B cell (primary cell): ENCODE results near the gene KSR1. TPM values are rescaled to one million over a fixed set of nuclear protein-coding genes. Genes with fewer than 3 reads are reported as not detected.
"Not testable (repeated sequence)": the region's sequence is repeated elsewhere in the genome, so short reads cannot be mapped to it uniquely, and the experiment has no call there.

ENCODE experiments used
- ATAC-seq: fragments of 200-7000 bp; cut with Tn5 transposase; one replicate; pipeline ENCODE4 v1.10.0; 2021; ENCODE audit warnings: low read depth, mild to moderate bottlenecking, moderate number of reproducible peaks, moderate library complexity
- CTCF ChIA-PET: fragments of 350-600 bp; sonication (Branson Sonifier 250); formaldehyde crosslinking; loops from one replicate; lab custom pipeline; 2021; ENCODE audit warnings: antibody characterized with exemption, inconsistent platforms; lab: Charles Lee
- POLR2A ChIA-PET: fragments of 350-600 bp; sonication (Branson Sonifier 250); formaldehyde crosslinking; loops from one replicate; lab custom pipeline; 2021; ENCODE audit warnings: antibody characterized with exemption; lab: Charles Lee
- DNase-seq: peaks from one replicate; pipeline ENCODE4 v3.0.0; 2013
- H2AFZ ChIP-seq: 2 replicates; pipeline ENCODE4 v1.6.1; 2012; ENCODE audit warnings: mild to moderate bottlenecking, low read depth, low read length; ENCODE audit not compliant: insufficient read depth, poor library complexity, severe bottlenecking
- H3K27ac ChIP-seq, 2 donors: 1 replicate in 1 of 2; 2 replicates in 1 of 2; pipeline ENCODE4 v1.5.1; 2012 to 2013; ENCODE audit warnings: low read length in 2 of 2, mild to moderate bottlenecking in 2 of 2, moderate library complexity in 1 of 2
- H3K27me3 ChIP-seq, 4 experiments: fragments of 200-600 bp in 1 of 4; sonication (generic) in 1 of 4; replicated peaks in 1 of 4; 1 replicate in 2 of 4; 2 replicates in 2 of 4; pipeline versions ENCODE4 v1.6.1 to v1.7.0; 2013 to 2016; ENCODE audit warnings: low read length in 3 of 4, mild to moderate bottlenecking in 2 of 4, mixed read lengths in 1 of 4, moderate library complexity in 1 of 4; ENCODE audit not compliant: insufficient read depth in 4 of 4, control insufficient read depth in 3 of 4; ENCODE audit errors: control extremely low read depth in 1 of 4
- H3K36me3 ChIP-seq, 2 experiments: replicated peaks in 1 of 2; 1 replicate in 1 of 2; 2 replicates in 1 of 2; pipeline versions ENCODE4 v1.6.1 to v1.7.1; 2013; ENCODE audit warnings: low read length in 1 of 2; ENCODE audit not compliant: insufficient read depth in 2 of 2, control insufficient read depth in 1 of 2; ENCODE audit errors: control extremely low read depth in 1 of 2, extremely low read depth in 1 of 2
- H3K4me1 ChIP-seq, 2 donors: fragments of 200-600 bp in 1 of 2; sonication (generic) in 1 of 2; 1 replicate in 1 of 2; 2 replicates in 1 of 2; pipeline versions ENCODE4 v1.5.1 to v1.6.1; 2013 to 2017; ENCODE audit warnings: low read length in 2 of 2; ENCODE audit not compliant: control insufficient read depth in 2 of 2, insufficient read depth in 2 of 2
- H3K4me2 ChIP-seq: replicated peaks from 2 replicates; pipeline ENCODE3; 2012; ENCODE audit warnings: mild to moderate bottlenecking, low read depth, low read length; ENCODE audit not compliant: poor library complexity, severe bottlenecking
- H3K4me3 ChIP-seq, 5 experiments: fragments of 200-600 bp in 1 of 5; sonication (generic) in 1 of 5; 1 replicate in 3 of 5; 2 replicates in 2 of 5; pipeline versions ENCODE4 v1.5.1 to v1.7.0; 2011 to 2016; ENCODE audit warnings: low read length in 4 of 5, mild to moderate bottlenecking in 4 of 5, low read depth in 2 of 5, control low read depth in 1 of 5, moderate library complexity in 1 of 5; ENCODE audit not compliant: insufficient read depth in 1 of 5; ENCODE audit errors: control extremely low read depth in 1 of 5, extremely low read depth in 1 of 5
- H3K79me2 ChIP-seq: fragments of 200-600 bp; sonication (generic); one replicate; pipeline ENCODE4 v1.6.0; 2016; ENCODE audit warnings: low read length; ENCODE audit not compliant: control insufficient read depth, insufficient read depth
- H3K9ac ChIP-seq: fragments of 200-600 bp; sonication (generic); 2 replicates; pipeline ENCODE4 v1.6.1; 2017; ENCODE audit warnings: mild to moderate bottlenecking, low read length, moderate library complexity
- H3K9me3 ChIP-seq, 3 donors: one replicate each; pipeline versions ENCODE4 v1.6.1 to v1.7.1; 2013; ENCODE audit warnings: low read length in 2 of 3; ENCODE audit not compliant: control insufficient read depth in 2 of 3, insufficient read depth in 1 of 3; ENCODE audit errors: control extremely low read depth in 1 of 3
- H4K20me1 ChIP-seq: 2 replicates; pipeline ENCODE4 v1.6.0; 2012; ENCODE audit warnings: mild to moderate bottlenecking, low read length; ENCODE audit not compliant: insufficient read depth, control insufficient read depth, poor library complexity, severe bottlenecking
- H3K27ac Mint-ChIP-seq: one replicate; pipeline ENCODE4 v1.8.0; 2021; ENCODE audit warnings: mixed read lengths
- H3K27me3 Mint-ChIP-seq: one replicate; pipeline ENCODE4 v1.8.0; 2021; ENCODE audit warnings: mixed read lengths
- H3K4me1 Mint-ChIP-seq: one replicate; pipeline ENCODE4 v1.8.0; 2021; ENCODE audit warnings: mixed read lengths
- H3K4me3 Mint-ChIP-seq: one replicate; pipeline ENCODE4 v1.8.0; 2021; ENCODE audit warnings: mixed read lengths
- H3K9me3 Mint-ChIP-seq: one replicate; pipeline ENCODE4 v1.8.0; 2022; ENCODE audit warnings: mixed read lengths; ENCODE audit not compliant: insufficient read depth
- CTCF ChIP-seq: fragments of 200-600 bp; IDR thresholded peaks from one replicate; pipeline ENCODE4 v1.8.0; 2022; ENCODE audit warnings: antibody characterized with exemption, mild to moderate bottlenecking
- EZH2 ChIP-seq: IDR thresholded peaks from 2 replicates; pipeline ENCODE4 v1.6.1; 2012; ENCODE audit warnings: borderline replicate concordance, low read depth, mild to moderate bottlenecking, moderate library complexity, low read length; ENCODE audit not compliant: insufficient read depth, poor library complexity, severe bottlenecking
- WGBS: methylation state at CpG from one replicate; pipeline ENCODE4 v1.1.5; 2013; ENCODE audit warnings: missing lambda C conversion rate; ENCODE audit not compliant: insufficient coverage; 5-methylcytosine and 5-hydroxymethylcytosine counted together
- intact Hi-C: fragments of 100-400 bp; cut with micrococcal nuclease; formaldehyde crosslinking; loops from one replicate; pipeline ENCODE4 v1.10.0; 2022
- polyA plus RNA-seq: library from polyadenylated mRNA; depleted of rRNA; stranded (reverse); fragments of >200 nt; gene quantifications from 2 replicates; pipeline ENCODE4 v1.2.3, GENCODE V29; 2012
- total RNA-seq, 2 donors: library from RNA; stranded (reverse); fragments of 120-200 nt in 1 of 2; gene quantifications; 1 replicate in 1 of 2; 2 replicates in 1 of 2; pipeline versions ENCODE4 v1.2.3 to v1.2.4, GENCODE V29; 2013 to 2022

KSR1 gene
- total and polyA plus RNA-seq, 2 donors (not counting 1 experiment from before 2014, with no cell fraction given): 27.5 to 85.6 TPM

GRCh38 chr17:27664606-27664965 lies 208.3 kb downstream of the KSR1 start:
- Mint-ChIP-seq H3K4me1 (no peaks in the 10 kb centered on the region), H3K4me3 (no peak overlapping the region), H3K27ac (no peak overlapping the region), H3K27me3 (no peaks in the 10 kb centered on the region), H3K9me3 (no peaks in the 10 kb centered on the region)
- H3K27me3 ChIP-seq: no peaks in the 10 kb centered on the region
- no peaks in the 10 kb centered on the region for H3K36me3 ChIP-seq
- no peak overlapping the region for H3K9ac ChIP-seq
- no peak overlapping the region for H3K27ac ChIP-seq
- H3K9me3 ChIP-seq: no peaks in the 10 kb centered on the region
- TF ChIP-seq CTCF (no peak), EZH2 (no peak)
- intact Hi-C loops: no loop called here
- DNase-seq (no peak), ATAC-seq (no peak)
- H4K20me1 ChIP-seq: no peaks in the 10 kb centered on the region
- POLR2A ChIA-PET: no interaction called here
- no peaks in the 10 kb centered on the region for H3K4me1 ChIP-seq
- H3K4me3 ChIP-seq: no peak overlapping the region
- H3K79me2 ChIP-seq: no peaks in the 10 kb centered on the region
- H2AFZ ChIP-seq: no peak overlapping the region
- no peak overlapping the region for H3K4me2 ChIP-seq
- WGBS: 100% methylated on average over 1 of the region's 2 CpGs
- CTCF ChIA-PET: interaction anchor here (1.0 to 1.2 kb wide), 2 partner anchors 10 to 14 kb away, joined by 4 to 5 read pairs; no protein-coding TSS in a partner anchor

GRCh38 chr17:27665549-27665948 lies 209.3 kb downstream of the KSR1 start:
- intact Hi-C loops: no loop called here
- TF ChIP-seq EZH2 (no peak), CTCF (no peak)
- DNase-seq (no peak), ATAC-seq (no peak)
- ChIA-PET POLR2A (no interaction called here), CTCF (interaction anchor here (1.8 kb wide), 1 partner anchor 10 kb away, joined by 11 read pairs; no protein-coding TSS in a partner anchor)
- Mint-ChIP-seq H3K27me3 (peaks cover 3% of the 10 kb centered on the region), H3K9me3 (no peaks in the 10 kb centered on the region), H3K4me1 (no peaks in the 10 kb centered on the region), H3K27ac (no peak overlapping the region), H3K4me3 (no peak overlapping the region)
- H4K20me1 ChIP-seq: no peaks in the 10 kb centered on the region
- H2AFZ ChIP-seq: no peak overlapping the region
- 100% methylated on average over 2 of the region's 4 CpGs for WGBS
- H3K4me2 ChIP-seq: no peak overlapping the region
- no peak overlapping the region for H3K27ac ChIP-seq
- no peaks in the 10 kb centered on the region for H3K79me2 ChIP-seq
- no peaks in the 10 kb centered on the region for H3K9me3 ChIP-seq
- H3K9ac ChIP-seq: no peak overlapping the region
- no peaks in the 10 kb centered on the region for H3K4me1 ChIP-seq
- H3K4me3 ChIP-seq: no peak overlapping the region
- H3K27me3 ChIP-seq: no peaks in the 10 kb centered on the region
- no peaks in the 10 kb centered on the region for H3K36me3 ChIP-seq

GRCh38 chr17:27666270-27666669 lies 210.0 kb downstream of the KSR1 start:
- H4K20me1 ChIP-seq, H3K4me1 Mint-ChIP-seq, DNase-seq, H3K4me3 ChIP-seq, H3K27me3 Mint-ChIP-seq, H3K4me3 Mint-ChIP-seq, H3K9ac ChIP-seq, H3K9me3 ChIP-seq, H3K4me2 ChIP-seq, H3K27ac ChIP-seq, H3K79me2 ChIP-seq, ATAC-seq, H2AFZ ChIP-seq, H3K27ac Mint-ChIP-seq, H3K27me3 ChIP-seq, H3K4me1 ChIP-seq, H3K36me3 ChIP-seq, POLR2A ChIA-PET, intact Hi-C loops, H3K9me3 Mint-ChIP-seq: not testable (repeated sequence)
- CTCF ChIA-PET: interaction anchor here (1.8 kb wide), 1 partner anchor 11 kb away, joined by 11 read pairs; no protein-coding TSS in a partner anchor
- WGBS: 50% methylated on average over 2 of the region's 6 CpGs
